ENCODE measurements around the gene MVK. TPM values are rescaled to one million over a fixed set of nuclear protein-coding genes. Genes with fewer than 3 reads are reported as not detected.

Gene MVK
- total and polyA plus RNA-seq, 2 of the 4 experiments (the other 2 are of a cell fraction), result 6.6 to 11.5 TPM

- Histone ChIP-seq H3K56ac (ENCODE audit: extremely low read depth, insufficient read depth, low read length) (no peak overlapping the region), H2AK9ac (replicated peaks; ENCODE audit: low read depth, low read length, poor library complexity) (no peak overlapping the region), H4K20me1 (ENCODE audit: insufficient read depth, low read length) (no peaks in the 10 kb centered on the region), H3K27ac (ENCODE audit: insufficient read depth, low read length) (no peak overlapping the region), H3K4me2 (ENCODE audit: low read depth, low read length) (no peak overlapping the region), H4K91ac (ENCODE audit: insufficient read depth, low read depth, low read length) (no peak overlapping the region), H4K8ac (ENCODE audit: low read depth in 2 of 2, low read length in 2 of 2) (no peak overlapping the region), H2BK120ac (ENCODE audit: low read depth, low read length) (no peak overlapping the region), H3K18ac (ENCODE audit: low read depth, low read length) (no peak overlapping the region), H3K27me3 (ENCODE audit: control insufficient read depth, insufficient read depth, low read length) (no peaks in the 10 kb centered on the region), H3K9me3 (ENCODE audit: control insufficient read depth, insufficient read depth, low read length) (no peaks in the 10 kb centered on the region), H3K9me1 (ENCODE audit: insufficient read depth, low read length) (0 out of 2 replicates have a peak, but pooled peaks cover 10% of the 10 kb centered on the region), H2BK15ac (ENCODE audit: low read depth, low read length) (no peak overlapping the region), H2AFZ (replicated peaks; ENCODE audit: low read length, poor library complexity) (no peak overlapping the region), H3K23ac (ENCODE audit: low read depth, low read length) (no peak overlapping the region), H3K14ac (replicated peaks; ENCODE audit: low read depth, low read length) (no peak overlapping the region), H2AK5ac (ENCODE audit: low read depth, low read length) (no peak overlapping the region), H3K36me3 (ENCODE audit: control insufficient read depth, insufficient read depth, low read length) (peaks cover 3% of the 10 kb centered on the region; the same call in 1 of the 2 replicates), H3K4ac (ENCODE audit: low read depth, low read length) (no peak overlapping the region), H4K5ac (ENCODE audit: low read depth, low read length) (no peak overlapping the region), H3K9ac (ENCODE audit: low read depth, low read length) (no peak overlapping the region), H3K4me3 (ENCODE audit: insufficient read depth, low read depth, low read length) (no peak overlapping the region), H3K79me1 (ENCODE audit: low read depth in 1 of 2, low read length in 2 of 2) (no peaks in the 10 kb centered on the region; a peak in 1 of 4 replicates), H2BK20ac (ENCODE audit: low read depth, low read length) (no peak overlapping the region), H2BK5ac (ENCODE audit: low read depth, low read length, poor library complexity, severe bottlenecking) (no peak overlapping the region), H3K4me1 (ENCODE audit: control insufficient read depth, insufficient read depth, low read length) (no peaks in the 10 kb centered on the region)
- POLR2A ChIA-PET (ENCODE audit: unreplicated experiment), result no interaction called here
- TF ChIP-seq ELK1 (IDR thresholded peaks at IDR 0.05; ENCODE audit: borderline replicate concordance, low read depth, low read length) (no peak), FOS (IDR thresholded peaks at IDR 0.05; ENCODE audit: low read depth, low read length) (no peak), RFX5 (IDR thresholded peaks at IDR 0.05; ENCODE audit: low read depth, low read length) (no peak), BHLHE40 (IDR thresholded peaks at IDR 0.05; ENCODE audit: low read depth, low read length) (no peak), USF2 (IDR thresholded peaks at IDR 0.05; ENCODE audit: low read depth, low read length) (no peak), MXI1 (IDR thresholded peaks at IDR 0.05; ENCODE audit: borderline replicate concordance, low read depth, low read length) (no peak), CEBPB (IDR thresholded peaks at IDR 0.05; ENCODE audit: low read depth, low read length) (no peak), RCOR1 (IDR thresholded peaks at IDR 0.05; ENCODE audit: insufficient replicate concordance, low read length) (no peak), MAFK (IDR thresholded peaks at IDR 0.05; ENCODE audit: low read depth, low read length) (no peak), CTCF (conservative IDR thresholded peaks at IDR 0.05; ENCODE audit: low read depth, low read length) (no peak), MAZ (IDR thresholded peaks at IDR 0.05; ENCODE audit: borderline replicate concordance, low read depth, low read length) (no peak), NFE2L2 (IDR thresholded peaks at IDR 0.05; ENCODE audit: low read depth, low read length) (no peak), RAD21 (IDR thresholded peaks at IDR 0.05; ENCODE audit: low read length) (no peak), CHD1 (IDR thresholded peaks at IDR 0.05; ENCODE audit: low read depth, low read length) (no peak), POLR2A (IDR thresholded peaks at IDR 0.05; ENCODE audit: low read depth, low read length) (no peak), SMC3 (IDR thresholded peaks at IDR 0.05; ENCODE audit: low read depth, low read length) (no peak)
- BruUV-seq (replicated peaks), result no TSS peak
- CTCF ChIA-PET, result interaction anchor here (0.5 kb wide), 1 partner anchor 17 kb away, joined by 4 read pairs; no protein-coding TSS in a partner anchor
- in situ Hi-C loops (cut with MboI; ENCODE audit: low sequenced_read_pairs), result no loop called here
- intact Hi-C loops (cut with micrococcal nuclease), result no loop called here
- ATAC-seq (ENCODE audit: low read depth), result no peak
- WGBS, 2 experiments (ENCODE audit: extremely low coverage in 2 of 2, insufficient read length in 1 of 2), result no CpG with 5 or more reads among the region's 2 CpGs
- DNase-seq, result peak; percentile 6
- dilution Hi-C loops (cut with HindIII; ENCODE audit: low sequenced_read_pairs, unreplicated experiment), result no loop called here
Measured at GRCh38 chr12:109583733-109584132, 10.1 kb downstream of the MVK start.
